T follicular helper cell (primary cell): ENCODE results near the gene PCDH12.

Experiments
- DNase-seq: peaks from one replicate; pipeline ENCODE4 v3.0.0-alpha.2; 2020; ENCODE audit warnings: low read depth
- total RNA-seq, 2 experiments: gene quantifications; one replicate each; lab custom pipeline; 2026; lab: John Stamatoyannopoulos, UW

Gene PCDH12
- total RNA-seq = 0.48 to 0.91 reads per million in 2 experiments

GRCh38 chr5:141958113-141958512 lies at the start of gene PCDH12:
Gene PCDH12 (minus strand): TSS chr5:141958202. CDS start chr5:141957851, 351 bp downstream.
- DNase-seq = no peak

GRCh38 chr5:142007237-142007544 lies 49.2 kb upstream of the PCDH12 start:
- DNase-seq = no peak

GRCh38 chr5:142006363-142007236 lies 48.6 kb upstream of the PCDH12 start:
- no peak for DNase-seq

GRCh38 chr5:142003266-142003800 lies 45.3 kb upstream of the PCDH12 start:
- no peak for DNase-seq

GRCh38 chr5:142000704-142001484 lies 42.9 kb upstream of the PCDH12 start:
- no peak for DNase-seq

GRCh38 chr5:142000173-142000572 lies 42.2 kb upstream of the PCDH12 start:
- DNase-seq = no peak

GRCh38 chr5:141997358-141997960 lies 39.5 kb upstream of the PCDH12 start:
- no peak for DNase-seq

- no peak for DNase-seq
These were observed 37.7 kb upstream of the PCDH12 start for GRCh38 chr5:141995656-141996055.

- DNase-seq = no peak
These were observed 36.6 kb upstream of the PCDH12 start for GRCh38 chr5:141994511-141995136.

GRCh38 chr5:141992349-141992963 lies 34.5 kb upstream of the PCDH12 start:
- DNase-seq = peak; percentile 71

- DNase-seq = no peak
These were observed 31.7 kb upstream of the PCDH12 start for GRCh38 chr5:141989720-141990119.

GRCh38 chr5:141986072-141986471 lies 28.1 kb upstream of the PCDH12 start:
- DNase-seq = no peak

- DNase-seq = no peak
These were observed 24.6 kb upstream of the PCDH12 start for GRCh38 chr5:141982626-141983025.

- DNase-seq = no peak
These were observed 20.4 kb upstream of the PCDH12 start for GRCh38 chr5:141978389-141978788.

GRCh38 chr5:141976176-141976575 lies 18.2 kb upstream of the PCDH12 start:
- no peak for DNase-seq

- no peak for DNase-seq
These were observed 16.0 kb upstream of the PCDH12 start for GRCh38 chr5:141973871-141974595.

GRCh38 chr5:141969783-141970771 lies 12.1 kb upstream of the PCDH12 start:
- no peak for DNase-seq

GRCh38 chr5:141968914-141969608 lies 11.1 kb upstream of the PCDH12 start, which contains the start of gene RNF14:
Gene RNF14 (plus strand): TSS chr5:141969105. CDS start chr5:141973589, 4,484 bp downstream.
- DNase-seq = peak; percentile 89

GRCh38 chr5:141966963-141967333 lies 8.9 kb upstream of the PCDH12 start:
- no peak for DNase-seq
